ENCODE measurements around the gene PLD1. TPM values are rescaled to one million over a fixed set of nuclear protein-coding genes. Genes with fewer than 3 reads are reported as not detected.

Gene PLD1
- total RNA-seq, 5 donors from 2014 or later (not counting 1 experiment from before 2014, with no cell fraction given): 1.8 to 3.9 (median 3.2) TPM

DNA sequence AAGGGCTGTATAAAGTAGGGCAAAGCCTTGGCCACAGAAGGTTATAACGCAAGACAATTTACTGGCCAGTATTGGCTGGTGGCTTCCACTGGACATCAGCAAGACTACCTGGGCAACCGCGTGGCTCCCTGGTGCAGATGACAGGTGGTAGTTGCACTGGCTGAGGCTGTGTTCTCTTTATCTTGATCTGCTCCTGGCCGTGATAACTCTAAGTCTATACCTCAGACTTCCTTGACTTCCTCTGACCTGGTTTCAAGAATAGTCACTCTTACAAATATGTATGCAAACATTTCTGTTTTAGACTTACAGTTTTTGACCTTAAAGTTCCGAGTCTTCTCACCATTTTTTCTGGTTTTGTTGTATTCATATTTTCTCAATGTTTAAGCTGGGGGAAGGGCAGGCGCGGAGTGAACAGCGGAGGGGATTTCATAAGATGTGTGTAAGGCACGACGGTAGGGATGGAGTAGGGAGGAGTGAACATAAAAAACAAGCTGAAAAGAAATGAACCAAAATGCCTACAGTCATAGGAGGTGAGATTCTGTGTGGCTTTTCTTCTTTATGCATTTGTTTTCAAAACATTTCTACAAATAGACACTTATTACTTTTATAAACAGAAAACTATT lies 17.7 kb upstream of the PLD1 start:
- Mint-ChIP-seq H3K9me3 (no peaks in the 10 kb centered on the region), H3K4me1 (peaks cover 0 to 17% (median 15%) of the 10 kb centered on the region in 3 donors), H3K36me3 (no peaks in the 10 kb centered on the region), H3K27ac (peak overlapping the region; percentile 79 to 87), H3K4me3 (peak overlapping the region in 2 of 3 donors; percentile 47 to 61), H3K27me3 (peaks cover 6 to 15% of the 10 kb centered on the region in 2 donors)
- Histone ChIP-seq H3K4me1 (ENCODE audit: control insufficient read depth in 1 of 2, extremely low read depth in 1 of 2, insufficient read depth in 2 of 2, low read length in 2 of 2) (no peaks in the 10 kb centered on the region), H3K4me3 (ENCODE audit: control insufficient read depth in 1 of 2, extremely low read depth in 1 of 2, low read length in 1 of 2) (no peak overlapping the region), H3K27me3 (replicated peaks in 1 of 2; ENCODE audit: control insufficient read depth in 2 of 2, extremely low read depth in 1 of 2, insufficient read depth in 2 of 2, low read length in 1 of 2) (peaks cover 0 to 4% of the 10 kb centered on the region in 2 experiments), H3K36me3 (ENCODE audit: control insufficient read depth in 2 of 2, extremely low read depth in 1 of 2, insufficient read depth in 1 of 2, low read length in 1 of 2) (no peaks in the 10 kb centered on the region), H3K9me3 (no peaks in the 10 kb centered on the region), H3K27ac (ENCODE audit: low read length) (peak overlapping the region; percentile 21)
- POLR2A ChIA-PET: no interaction called here
- 47% methylated on average over 7 of the region's 10 CpGs for WGBS (ENCODE audit: insufficient coverage)
- CTCF ChIA-PET: interaction anchor here in 1 of 2 donors (0.6 to 1.9 kb wide), 2 partner anchors 10 to 56 kb away, joined by 4 to 7 read pairs; no protein-coding TSS in a partner anchor
- no peak for DNase-seq
- peak in 1 of 4 experiments; percentile 81 for ATAC-seq (replicated peaks in 1 of 4)

DNA sequence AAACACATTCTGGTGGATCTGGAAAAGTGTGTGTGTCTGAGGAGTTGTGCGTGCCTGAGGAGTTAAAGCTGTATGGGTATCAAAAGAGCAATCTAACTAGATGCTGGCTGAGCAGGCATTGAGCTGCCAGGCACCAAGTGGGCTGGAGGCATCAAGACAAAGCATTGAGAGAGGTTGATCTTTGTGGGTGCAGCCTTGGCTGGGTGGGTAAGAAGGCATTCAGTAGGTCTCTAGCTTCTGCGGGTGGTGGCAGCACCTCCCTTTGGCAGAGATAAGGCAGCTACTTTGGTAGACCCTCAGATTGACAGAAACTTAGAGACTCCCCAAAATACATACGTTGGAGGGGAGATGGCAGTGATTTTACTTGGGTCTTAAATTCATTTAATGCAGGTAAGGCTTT lies 17.1 kb upstream of the PLD1 start:
- H3K4me3 Mint-ChIP-seq: no peak overlapping the region
- H3K4me1 Mint-ChIP-seq: peaks cover 0 to 17% (median 15%) of the 10 kb centered on the region in 3 donors
- Histone ChIP-seq H3K27ac (ENCODE audit: low read length) (no peak overlapping the region), H3K4me3 (ENCODE audit: control insufficient read depth in 1 of 2, extremely low read depth in 1 of 2, low read length in 1 of 2) (no peak overlapping the region), H3K9me3 (no peaks in the 10 kb centered on the region), H3K4me1 (ENCODE audit: control insufficient read depth in 1 of 2, extremely low read depth in 1 of 2, insufficient read depth in 2 of 2, low read length in 2 of 2) (no peaks in the 10 kb centered on the region), H3K36me3 (ENCODE audit: control insufficient read depth in 2 of 2, extremely low read depth in 1 of 2, insufficient read depth in 1 of 2, low read length in 1 of 2) (no peaks in the 10 kb centered on the region), H3K27me3 (replicated peaks in 1 of 2; ENCODE audit: control insufficient read depth in 2 of 2, extremely low read depth in 1 of 2, insufficient read depth in 2 of 2, low read length in 1 of 2) (peaks cover 0 to 4% of the 10 kb centered on the region in 2 experiments)
- no peaks in the 10 kb centered on the region for H3K9me3 Mint-ChIP-seq
- ChIA-PET POLR2A (no interaction called here), CTCF (interaction anchor here in 1 of 2 donors (0.7 kb wide), 1 partner anchor 531 kb away, joined by 6 read pairs; no protein-coding TSS in a partner anchor)
- WGBS (ENCODE audit: insufficient coverage): 79% methylated on average over 1 of the region's 3 CpGs
- DNase-seq: no peak
- peaks cover 6 to 15% of the 10 kb centered on the region in 2 donors for H3K27me3 Mint-ChIP-seq
- peak overlapping the region; percentile 58 to 60 for H3K27ac Mint-ChIP-seq
- H3K36me3 Mint-ChIP-seq: no peaks in the 10 kb centered on the region
- ATAC-seq (replicated peaks in 1 of 4): peak in 1 of 4 experiments; percentile 51

- Mint-ChIP-seq H3K4me1 (peaks cover 0 to 24% (median 23%) of the 10 kb centered on the region in 3 donors), H3K27ac (no peak overlapping the region)
Measured at GRCh38 chr3:171825222-171825828, 15.0 kb upstream of the PLD1 start.

DNA sequence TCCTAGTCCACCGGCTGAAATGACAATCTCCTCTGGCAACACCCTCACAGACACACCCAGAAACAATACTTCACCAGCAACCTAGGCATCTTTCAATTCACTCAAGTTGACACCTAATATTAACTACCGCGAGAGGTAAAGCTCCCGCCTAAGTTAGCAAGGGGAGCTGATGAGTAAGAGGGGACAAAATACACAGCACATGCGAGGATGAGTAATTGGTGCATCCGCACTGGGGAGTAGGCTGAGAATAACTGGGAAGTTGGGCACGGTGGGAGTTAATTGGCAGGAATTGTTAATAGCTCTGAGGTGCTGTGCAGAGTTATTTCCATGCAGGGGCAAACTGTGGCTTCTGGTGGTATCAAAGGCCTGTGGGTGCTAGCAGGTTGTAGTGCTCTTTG lies 14.5 kb upstream of the PLD1 start:
- H3K27ac Mint-ChIP-seq: no peak overlapping the region
- CTCF ChIA-PET: interaction anchor here in 1 of 2 donors (0.5 kb wide), 1 partner anchor 778 kb away, joined by 3 read pairs; no protein-coding TSS in a partner anchor

More at GRCh38 chr3:171825222-171825828, 15.0 kb upstream of the PLD1 start:
- no peaks in the 10 kb centered on the region for H3K9me3 Mint-ChIP-seq
- ATAC-seq (replicated peaks in 1 of 4) (no peak), DNase-seq (no peak)
- Histone ChIP-seq H3K4me3 (ENCODE audit: control insufficient read depth in 1 of 2, extremely low read depth in 1 of 2, low read length in 1 of 2) (no peak overlapping the region), H3K36me3 (ENCODE audit: control insufficient read depth in 2 of 2, extremely low read depth in 1 of 2, insufficient read depth in 1 of 2, low read length in 1 of 2) (no peaks in the 10 kb centered on the region), H3K27me3 (replicated peaks in 1 of 2; ENCODE audit: control insufficient read depth in 2 of 2, extremely low read depth in 1 of 2, insufficient read depth in 2 of 2, low read length in 1 of 2) (peaks cover 0 to 4% of the 10 kb centered on the region in 2 experiments), H3K4me1 (ENCODE audit: control insufficient read depth in 1 of 2, extremely low read depth in 1 of 2, insufficient read depth in 2 of 2, low read length in 2 of 2) (no peaks in the 10 kb centered on the region), H3K27ac (ENCODE audit: low read length) (no peak overlapping the region), H3K9me3 (no peaks in the 10 kb centered on the region)
- H3K27me3 Mint-ChIP-seq: peaks cover 6 to 15% of the 10 kb centered on the region in 2 donors
- no peaks in the 10 kb centered on the region for H3K36me3 Mint-ChIP-seq
- no peak overlapping the region for H3K4me3 Mint-ChIP-seq
- POLR2A ChIA-PET: no interaction called here
- CTCF ChIA-PET: interaction anchor here in 1 of 2 donors (0.5 kb wide), 1 partner anchor 777 kb away, joined by 3 read pairs; no protein-coding TSS in a partner anchor
- WGBS (ENCODE audit: insufficient coverage): 84% methylated on average over 3 of the region's 5 CpGs

GRCh38 chr3:171824116-171824515 lies 13.8 kb upstream of the PLD1 start:
- POLR2A ChIA-PET: interaction anchor here in 1 of 2 donors (0.7 kb wide), 1 partner anchor 884 kb away, joined by 3 read pairs; no protein-coding TSS in a partner anchor
- peaks cover 0 to 23% (median 22%) of the 10 kb centered on the region in 3 donors for H3K4me1 Mint-ChIP-seq
- no peak for DNase-seq
- Histone ChIP-seq H3K27me3 (replicated peaks in 1 of 2; ENCODE audit: control insufficient read depth in 2 of 2, extremely low read depth in 1 of 2, insufficient read depth in 2 of 2, low read length in 1 of 2) (no peaks in the 10 kb centered on the region), H3K4me3 (ENCODE audit: control insufficient read depth in 1 of 2, extremely low read depth in 1 of 2, low read length in 1 of 2) (no peak overlapping the region), H3K27ac (ENCODE audit: low read length) (no peak overlapping the region), H3K4me1 (ENCODE audit: control insufficient read depth in 1 of 2, extremely low read depth in 1 of 2, insufficient read depth in 2 of 2, low read length in 2 of 2) (no peaks in the 10 kb centered on the region), H3K9me3 (no peaks in the 10 kb centered on the region), H3K36me3 (ENCODE audit: control insufficient read depth in 2 of 2, extremely low read depth in 1 of 2, insufficient read depth in 1 of 2, low read length in 1 of 2) (no peaks in the 10 kb centered on the region)
- H3K27me3 Mint-ChIP-seq: peaks cover 6 to 15% of the 10 kb centered on the region in 2 donors
- no peak overlapping the region for H3K27ac Mint-ChIP-seq
- no peak for ATAC-seq (replicated peaks in 1 of 4)
- H3K36me3 Mint-ChIP-seq: no peaks in the 10 kb centered on the region
- no peak overlapping the region for H3K4me3 Mint-ChIP-seq
- 79% methylated on average over 4 of the region's 6 CpGs for WGBS (ENCODE audit: insufficient coverage)
- H3K9me3 Mint-ChIP-seq: no peaks in the 10 kb centered on the region
- CTCF ChIA-PET: no interaction called here

More for the DNA sequence above, 14.5 kb upstream of the PLD1 start:
- DNase-seq (no peak), ATAC-seq (replicated peaks in 1 of 4) (no peak)
- Histone ChIP-seq H3K4me3 (ENCODE audit: control insufficient read depth in 1 of 2, extremely low read depth in 1 of 2, low read length in 1 of 2) (no peak overlapping the region), H3K27ac (ENCODE audit: low read length) (no peak overlapping the region), H3K27me3 (replicated peaks in 1 of 2; ENCODE audit: control insufficient read depth in 2 of 2, extremely low read depth in 1 of 2, insufficient read depth in 2 of 2, low read length in 1 of 2) (peaks cover 0 to under 1% of the 10 kb centered on the region in 2 experiments), H3K9me3 (no peaks in the 10 kb centered on the region), H3K36me3 (ENCODE audit: control insufficient read depth in 2 of 2, extremely low read depth in 1 of 2, insufficient read depth in 1 of 2, low read length in 1 of 2) (no peaks in the 10 kb centered on the region), H3K4me1 (ENCODE audit: control insufficient read depth in 1 of 2, extremely low read depth in 1 of 2, insufficient read depth in 2 of 2, low read length in 2 of 2) (no peaks in the 10 kb centered on the region)
- Mint-ChIP-seq H3K9me3 (no peaks in the 10 kb centered on the region), H3K4me3 (no peak overlapping the region), H3K36me3 (no peaks in the 10 kb centered on the region), H3K4me1 (peaks cover 0 to 24% (median 23%) of the 10 kb centered on the region in 3 donors), H3K27me3 (peaks cover 4 to 15% of the 10 kb centered on the region in 2 donors)
- WGBS (ENCODE audit: insufficient coverage): 77% methylated on average over 3 of the region's 7 CpGs
- POLR2A ChIA-PET: no interaction called here

- Histone ChIP-seq H3K27me3 (replicated peaks in 1 of 2; ENCODE audit: control insufficient read depth in 2 of 2, extremely low read depth in 1 of 2, insufficient read depth in 2 of 2, low read length in 1 of 2) (no peaks in the 10 kb centered on the region), H3K4me1 (ENCODE audit: control insufficient read depth in 1 of 2, extremely low read depth in 1 of 2, insufficient read depth in 2 of 2, low read length in 2 of 2) (no peaks in the 10 kb centered on the region), H3K36me3 (ENCODE audit: control insufficient read depth in 2 of 2, extremely low read depth in 1 of 2, insufficient read depth in 1 of 2, low read length in 1 of 2) (no peaks in the 10 kb centered on the region), H3K4me3 (ENCODE audit: control insufficient read depth in 1 of 2, extremely low read depth in 1 of 2, low read length in 1 of 2) (no peak overlapping the region), H3K27ac (ENCODE audit: low read length) (no peak overlapping the region), H3K9me3 (no peaks in the 10 kb centered on the region)
- ChIA-PET CTCF (no interaction called here), POLR2A (interaction anchor here in 1 of 2 donors (1.1 kb wide), 1 partner anchor 12 kb away, joined by 3 read pairs; no protein-coding TSS in a partner anchor)
- H3K4me1 Mint-ChIP-seq: peaks cover 0 to 16% (median 14%) of the 10 kb centered on the region in 3 donors
- H3K4me3 Mint-ChIP-seq: no peak overlapping the region
- H3K27ac Mint-ChIP-seq: no peak overlapping the region
- WGBS (ENCODE audit: insufficient coverage): 50% methylated on average over 2 of the region's 4 CpGs
- ATAC-seq (replicated peaks in 1 of 4) (no peak), DNase-seq (no peak)
- no peaks in the 10 kb centered on the region for H3K9me3 Mint-ChIP-seq
- H3K36me3 Mint-ChIP-seq: no peaks in the 10 kb centered on the region
- peaks cover 7 to 8% of the 10 kb centered on the region in 2 donors for H3K27me3 Mint-ChIP-seq
Measured at GRCh38 chr3:171822431-171823106, 12.3 kb upstream of the PLD1 start.

Measured in T-cell (primary cell).